ENCODE data around the gene KIAA1549.

DNA sequence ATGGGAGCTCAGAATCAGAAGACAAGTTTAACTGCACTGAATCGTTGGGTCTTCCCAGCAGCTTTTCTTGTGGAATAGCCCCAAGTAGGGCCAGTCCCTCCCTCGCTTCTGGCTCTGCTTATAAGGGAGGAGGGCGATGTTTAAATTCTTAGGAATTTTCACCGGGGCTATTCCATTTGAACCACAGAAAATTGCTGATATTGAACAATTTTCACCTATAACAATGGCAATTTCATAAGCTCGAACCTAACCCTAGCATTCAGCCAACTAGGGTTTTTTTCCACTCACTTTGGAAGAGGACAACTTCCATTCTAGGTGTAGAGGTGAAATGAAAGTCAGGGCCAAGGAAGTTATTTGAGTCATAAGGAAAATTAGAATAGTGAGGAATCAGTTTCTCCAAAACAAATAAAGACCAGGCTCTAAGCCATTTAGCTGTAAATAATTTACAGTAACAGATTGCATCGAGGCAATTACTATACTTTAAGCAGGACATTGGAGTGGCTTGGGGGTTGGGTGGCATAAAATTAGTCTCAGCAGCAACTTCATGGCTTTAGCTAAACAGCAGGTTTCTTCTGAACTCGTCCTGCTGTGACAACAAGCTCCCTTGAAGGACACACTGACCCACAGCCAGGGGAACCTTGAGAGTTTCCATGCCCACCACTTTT lies 181.7 kb downstream of the KIAA1549 start:
- TF ChIP-seq POLR2A (IDR thresholded peaks at IDR 0.05), result no peak
- TF ChIP-seq, protein P1, sequence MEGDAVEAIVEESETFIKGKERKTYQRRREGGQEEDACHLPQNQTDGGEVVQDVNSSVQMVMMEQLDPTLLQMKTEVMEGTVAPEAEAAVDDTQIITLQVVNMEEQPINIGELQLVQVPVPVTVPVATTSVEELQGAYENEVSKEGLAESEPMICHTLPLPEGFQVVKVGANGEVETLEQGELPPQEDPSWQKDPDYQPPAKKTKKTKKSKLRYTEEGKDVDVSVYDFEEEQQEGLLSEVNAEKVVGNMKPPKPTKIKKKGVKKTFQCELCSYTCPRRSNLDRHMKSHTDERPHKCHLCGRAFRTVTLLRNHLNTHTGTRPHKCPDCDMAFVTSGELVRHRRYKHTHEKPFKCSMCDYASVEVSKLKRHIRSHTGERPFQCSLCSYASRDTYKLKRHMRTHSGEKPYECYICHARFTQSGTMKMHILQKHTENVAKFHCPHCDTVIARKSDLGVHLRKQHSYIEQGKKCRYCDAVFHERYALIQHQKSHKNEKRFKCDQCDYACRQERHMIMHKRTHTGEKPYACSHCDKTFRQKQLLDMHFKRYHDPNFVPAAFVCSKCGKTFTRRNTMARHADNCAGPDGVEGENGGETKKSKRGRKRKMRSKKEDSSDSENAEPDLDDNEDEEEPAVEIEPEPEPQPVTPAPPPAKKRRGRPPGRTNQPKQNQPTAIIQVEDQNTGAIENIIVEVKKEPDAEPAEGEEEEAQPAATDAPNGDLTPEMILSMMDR (IDR thresholded peaks at IDR 0.05), result no peak
